SK-N-SH treated with all-trans-retinoic acid at 6 μM for 48 hours (cell line): Measurements from ENCODE around the gene MARF1.
"Not testable (repeated sequence)": the region's sequence is repeated elsewhere in the genome, so short reads cannot be mapped to it uniquely, and the experiment has no call there.

Source experiments
- ATAC-seq: fragments of 200-7000 bp; cut with Tn5 transposase; 3 replicates; pipeline ENCODE4 v1.9.1; 2020; ENCODE audit warnings: mild to moderate bottlenecking, moderate library complexity
- ARNTL ChIP-seq: fragments of 450-650 bp; formaldehyde crosslinking; IDR thresholded peaks from 2 replicates; pipeline ENCODE4 v1.5.0; 2020; ENCODE audit warnings: low read depth, mild to moderate bottlenecking, moderate library complexity, borderline replicate concordance
- BACH2 ChIP-seq: fragments of 250-450 bp; sonication (Bioruptor Pico); IDR thresholded peaks from 2 replicates; pipeline ENCODE4 v1.9.0; 2021; ENCODE audit warnings: mild to moderate bottlenecking, borderline replicate concordance
- CSDC2 ChIP-seq: fragments of 250-450 bp; sonication (Bioruptor Pico); IDR thresholded peaks from 2 replicates; pipeline ENCODE4 v1.5.0; 2020; ENCODE audit warnings: mild to moderate bottlenecking, moderate library complexity
- CSRNP3 ChIP-seq: fragments of 250-450 bp; sonication (Bioruptor Pico); IDR thresholded peaks from 2 replicates; pipeline ENCODE4 v1.5.1; 2021; ENCODE audit warnings: mild to moderate bottlenecking, moderate library complexity
- ESRRG ChIP-seq: fragments of 250-450 bp; sonication (Bioruptor Pico); IDR thresholded peaks from 2 replicates; pipeline ENCODE4 v1.6.1; 2021; ENCODE audit warnings: mild to moderate bottlenecking
- ISL1 ChIP-seq: fragments of 250-450 bp; sonication (Bioruptor Pico); IDR thresholded peaks from 2 replicates; pipeline ENCODE4 v2.1.2; 2022; ENCODE audit warnings: mild to moderate bottlenecking, moderate library complexity
- OSR1 ChIP-seq: fragments of 250-450 bp; sonication (Bioruptor Pico); IDR thresholded peaks from 2 replicates; pipeline ENCODE4 v1.8.0; 2022; ENCODE audit warnings: moderate library complexity, mild to moderate bottlenecking, inconsistent platforms
- PATZ1 ChIP-seq: fragments of 250-450 bp; sonication (Bioruptor Pico); IDR thresholded peaks from 2 replicates; pipeline ENCODE4 v1.8.0; 2020; ENCODE audit warnings: mild to moderate bottlenecking, moderate library complexity, borderline replicate concordance
- PPARA ChIP-seq: fragments of 250-450 bp; sonication (Bioruptor Pico); IDR thresholded peaks from 2 replicates; pipeline ENCODE4 v1.5.0; 2020; ENCODE audit warnings: mild to moderate bottlenecking, borderline replicate concordance
- RARB ChIP-seq: fragments of 250-450 bp; sonication (Bioruptor Pico); IDR thresholded peaks from 2 replicates; pipeline ENCODE4 v1.8.0; 2021; ENCODE audit warnings: mild to moderate bottlenecking, moderate library complexity
- SNAI2 ChIP-seq: fragments of 250-450 bp; sonication (Bioruptor Pico); IDR thresholded peaks from 2 replicates; pipeline ENCODE4 v1.5.0; 2020; ENCODE audit warnings: mild to moderate bottlenecking, moderate library complexity
- TCF4 ChIP-seq: fragments of 250-450 bp; sonication (Bioruptor Pico); IDR thresholded peaks from 2 replicates; pipeline ENCODE4 v1.8.0; 2021; ENCODE audit warnings: mild to moderate bottlenecking, moderate library complexity, borderline replicate concordance
- TOX ChIP-seq: fragments of 250-450 bp; sonication (Bioruptor Pico); IDR thresholded peaks from 2 replicates; pipeline ENCODE4 v1.8.0; 2021; ENCODE audit warnings: mild to moderate bottlenecking, moderate library complexity, borderline replicate concordance
- ZC3H10 ChIP-seq: fragments of 250-450 bp; sonication (Bioruptor Pico); IDR thresholded peaks from 2 replicates; pipeline ENCODE4 v1.5.1; 2021; ENCODE audit warnings: mild to moderate bottlenecking, moderate library complexity
- ZFP3 ChIP-seq: fragments of 250-450 bp; sonication (Bioruptor Pico); IDR thresholded peaks from 2 replicates; pipeline ENCODE4 v1.5.0; 2020; ENCODE audit warnings: mild to moderate bottlenecking, moderate library complexity
- ZNF565 ChIP-seq: fragments of 450-650 bp; formaldehyde crosslinking; conservative IDR thresholded peaks from 2 replicates; pipeline ENCODE4 v1.5.0; 2020; ENCODE audit warnings: low read depth, mild to moderate bottlenecking, moderate library complexity
- ZNF70 ChIP-seq: fragments of 450-650 bp; formaldehyde crosslinking; IDR thresholded peaks from 2 replicates; pipeline ENCODE4 v1.5.0; 2020; ENCODE audit warnings: mild to moderate bottlenecking, moderate library complexity
- TF ChIP-seq, protein P1 (sequence below): fragments of 250-450 bp; sonication (Bioruptor Pico); IDR thresholded peaks from 2 replicates; pipeline ENCODE4 v1.5.1; 2020; ENCODE audit warnings: low read depth, mild to moderate bottlenecking, moderate library complexity
- TF ChIP-seq, protein P2 (sequence below): fragments of 250-450 bp; sonication (Bioruptor Pico); IDR thresholded peaks from 2 replicates; pipeline ENCODE4 v1.8.0; 2021; ENCODE audit warnings: low read depth, mild to moderate bottlenecking, moderate library complexity, borderline replicate concordance

MARF1 gene

GRCh38 chr16:15574614-15574948 is 68.4 kb downstream of the MARF1 start:
- no peak for ATAC-seq
- TF ChIP-seq ZNF565 (CRISPR knock-in tag) (no peak), ZFP3 (CRISPR knock-in tag) (no peak), RARB (CRISPR knock-in tag) (no peak), SNAI2 (CRISPR knock-in tag) (no peak), OSR1 (CRISPR knock-in tag) (no peak), ARNTL (CRISPR knock-in tag) (no peak), CSDC2 (CRISPR knock-in tag) (no peak), CSRNP3 (CRISPR knock-in tag) (no peak), ISL1 (CRISPR knock-in tag) (no peak), ZC3H10 (CRISPR knock-in tag) (no peak)
- TF ChIP-seq, protein P1, sequence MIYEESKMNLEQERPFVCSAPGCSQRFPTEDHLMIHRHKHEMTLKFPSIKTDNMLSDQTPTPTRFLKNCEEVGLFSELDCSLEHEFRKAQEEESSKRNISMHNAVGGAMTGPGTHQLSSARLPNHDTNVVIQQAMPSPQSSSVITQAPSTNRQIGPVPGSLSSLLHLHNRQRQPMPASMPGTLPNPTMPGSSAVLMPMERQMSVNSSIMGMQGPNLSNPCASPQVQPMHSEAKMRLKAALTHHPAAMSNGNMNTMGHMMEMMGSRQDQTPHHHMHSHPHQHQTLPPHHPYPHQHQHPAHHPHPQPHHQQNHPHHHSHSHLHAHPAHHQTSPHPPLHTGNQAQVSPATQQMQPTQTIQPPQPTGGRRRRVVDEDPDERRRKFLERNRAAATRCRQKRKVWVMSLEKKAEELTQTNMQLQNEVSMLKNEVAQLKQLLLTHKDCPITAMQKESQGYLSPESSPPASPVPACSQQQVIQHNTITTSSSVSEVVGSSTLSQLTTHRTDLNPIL (CRISPR knock-in tag), result no peak

DNA sequence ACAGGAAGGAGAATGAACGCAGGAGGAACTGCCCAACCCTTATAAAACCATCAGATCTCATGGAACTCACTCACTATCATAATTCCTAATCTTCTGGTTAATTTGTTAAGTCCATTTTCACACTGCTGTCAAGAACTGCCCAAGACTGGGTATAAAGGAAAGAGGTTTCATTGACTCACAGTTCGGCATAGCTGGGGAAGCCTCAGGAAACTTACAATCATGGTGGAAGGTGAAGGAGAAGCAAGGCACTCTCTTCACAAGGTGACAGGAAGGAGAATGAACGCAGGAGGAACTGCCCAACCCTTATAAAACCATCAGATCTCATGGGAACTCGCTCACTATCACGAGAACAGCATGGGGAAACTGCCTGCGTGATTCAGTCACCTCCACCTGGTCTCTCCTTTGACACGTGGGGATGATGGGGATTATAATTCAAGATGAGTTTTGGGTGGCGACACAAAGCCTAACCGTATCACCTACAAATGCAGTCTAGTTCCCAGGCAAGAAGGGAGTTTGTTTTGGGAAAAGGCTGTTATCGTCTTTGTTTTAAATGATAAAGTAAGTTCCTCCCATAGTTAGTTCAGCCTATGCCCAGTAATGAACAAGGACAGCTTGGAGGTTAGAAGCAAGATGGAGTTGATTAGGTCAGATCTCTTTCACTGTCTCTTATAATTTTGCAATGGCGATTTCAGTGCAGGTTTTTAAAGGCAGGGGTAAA is 68.9 kb downstream of the MARF1 start:
- not testable (repeated sequence) for ATAC-seq

DNA sequence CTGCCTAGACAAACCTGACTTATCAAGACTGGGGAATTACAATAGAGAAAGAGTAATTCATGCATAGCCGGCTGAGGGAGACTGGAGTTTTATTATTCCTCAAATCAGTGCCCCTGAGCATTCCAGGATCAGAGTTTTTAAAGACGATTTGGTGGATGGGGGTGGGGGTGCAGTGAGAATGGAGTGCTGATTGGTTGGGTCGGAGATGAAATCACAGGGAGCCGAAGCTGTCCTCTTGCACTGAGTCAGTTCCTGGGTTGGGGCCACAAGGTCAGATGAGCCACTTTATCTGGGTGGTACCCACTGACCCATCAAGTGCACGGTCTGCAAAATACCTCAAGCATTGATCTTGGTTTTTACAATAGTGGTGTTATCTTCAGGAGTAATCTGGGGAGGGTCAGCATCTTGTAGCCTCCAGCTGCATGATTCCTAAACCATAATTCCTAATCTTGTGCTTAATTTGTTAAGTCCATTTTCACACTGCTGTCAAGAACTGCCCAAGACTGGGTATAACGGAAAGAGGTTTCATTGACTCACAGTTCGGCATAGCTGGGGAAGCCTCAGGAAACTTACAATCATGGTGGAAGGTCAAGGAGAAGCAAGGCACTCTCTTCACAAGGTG is 69.6 kb downstream of the MARF1 start:
- ATAC-seq, result no peak
- TF ChIP-seq PPARA (CRISPR knock-in tag) (no peak), TCF4 (CRISPR knock-in tag) (no peak), RARB (CRISPR knock-in tag) (no peak), ZNF565 (CRISPR knock-in tag) (no peak), ZC3H10 (CRISPR knock-in tag) (no peak), BACH2 (CRISPR knock-in tag) (no peak), ZNF70 (CRISPR knock-in tag) (no peak), TOX (no peak), ARNTL (CRISPR knock-in tag) (no peak)

- TF ChIP-seq ZNF565 (CRISPR knock-in tag), result no peak
- no peak for ATAC-seq
Measured at GRCh38 chr16:15572329-15573001, 70.5 kb downstream of the MARF1 start.

- ATAC-seq, result no peak
- TF ChIP-seq CSRNP3 (CRISPR knock-in tag) (no peak), SNAI2 (CRISPR knock-in tag) (no peak), ZNF565 (CRISPR knock-in tag) (no peak), ZFP3 (CRISPR knock-in tag) (no peak), PPARA (CRISPR knock-in tag) (no peak), CSDC2 (CRISPR knock-in tag) (no peak), ZNF70 (CRISPR knock-in tag) (no peak), PATZ1 (CRISPR knock-in tag) (no peak), OSR1 (CRISPR knock-in tag) (no peak), ARNTL (CRISPR knock-in tag) (no peak), ESRRG (CRISPR knock-in tag) (no peak), TCF4 (CRISPR knock-in tag) (no peak), TOX (no peak)
- TF ChIP-seq, protein P2, sequence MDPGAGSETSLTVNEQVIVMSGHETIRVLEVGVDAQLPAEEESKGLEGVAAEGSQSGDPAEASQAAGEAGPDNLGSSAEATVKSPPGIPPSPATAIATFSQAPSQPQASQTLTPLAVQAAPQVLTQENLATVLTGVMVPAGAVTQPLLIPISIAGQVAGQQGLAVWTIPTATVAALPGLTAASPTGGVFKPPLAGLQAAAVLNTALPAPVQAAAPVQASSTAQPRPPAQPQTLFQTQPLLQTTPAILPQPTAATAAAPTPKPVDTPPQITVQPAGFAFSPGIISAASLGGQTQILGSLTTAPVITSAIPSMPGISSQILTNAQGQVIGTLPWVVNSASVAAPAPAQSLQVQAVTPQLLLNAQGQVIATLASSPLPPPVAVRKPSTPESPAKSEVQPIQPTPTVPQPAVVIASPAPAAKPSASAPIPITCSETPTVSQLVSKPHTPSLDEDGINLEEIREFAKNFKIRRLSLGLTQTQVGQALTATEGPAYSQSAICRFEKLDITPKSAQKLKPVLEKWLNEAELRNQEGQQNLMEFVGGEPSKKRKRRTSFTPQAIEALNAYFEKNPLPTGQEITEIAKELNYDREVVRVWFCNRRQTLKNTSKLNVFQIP (CRISPR knock-in tag), result no peak
- TF ChIP-seq, protein P1 (CRISPR knock-in tag), result no peak
Measured at GRCh38 chr16:15571557-15571956, 71.4 kb downstream of the MARF1 start.
